ENCODE results near the gene SPRY1.

DNA sequence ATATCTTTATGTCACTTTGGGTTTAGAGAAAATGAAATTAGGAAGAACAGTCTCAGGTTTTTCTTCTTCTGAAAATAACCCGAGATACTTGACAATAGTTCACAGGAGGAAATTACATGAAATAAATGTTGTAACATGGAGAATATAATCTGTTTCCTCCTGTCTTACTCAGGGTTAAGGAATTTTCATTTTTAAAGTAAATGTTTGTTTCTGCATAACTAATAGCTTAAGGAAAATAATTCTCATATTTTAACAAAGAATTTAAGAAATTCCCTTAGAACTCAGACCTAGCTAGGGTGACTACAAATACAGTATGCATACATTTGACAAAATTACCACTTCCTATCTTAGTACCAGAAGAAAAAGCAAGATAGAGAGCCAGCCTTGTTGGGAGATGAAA, 17.2 kb upstream of the SPRY1 start:
- TF ChIP-seq POLR2A (IDR thresholded peaks at IDR 0.05) (no peak), POLR2AphosphoS5 (IDR thresholded peaks at IDR 0.05) (no peak)
- TF ChIP-seq, protein P1, sequence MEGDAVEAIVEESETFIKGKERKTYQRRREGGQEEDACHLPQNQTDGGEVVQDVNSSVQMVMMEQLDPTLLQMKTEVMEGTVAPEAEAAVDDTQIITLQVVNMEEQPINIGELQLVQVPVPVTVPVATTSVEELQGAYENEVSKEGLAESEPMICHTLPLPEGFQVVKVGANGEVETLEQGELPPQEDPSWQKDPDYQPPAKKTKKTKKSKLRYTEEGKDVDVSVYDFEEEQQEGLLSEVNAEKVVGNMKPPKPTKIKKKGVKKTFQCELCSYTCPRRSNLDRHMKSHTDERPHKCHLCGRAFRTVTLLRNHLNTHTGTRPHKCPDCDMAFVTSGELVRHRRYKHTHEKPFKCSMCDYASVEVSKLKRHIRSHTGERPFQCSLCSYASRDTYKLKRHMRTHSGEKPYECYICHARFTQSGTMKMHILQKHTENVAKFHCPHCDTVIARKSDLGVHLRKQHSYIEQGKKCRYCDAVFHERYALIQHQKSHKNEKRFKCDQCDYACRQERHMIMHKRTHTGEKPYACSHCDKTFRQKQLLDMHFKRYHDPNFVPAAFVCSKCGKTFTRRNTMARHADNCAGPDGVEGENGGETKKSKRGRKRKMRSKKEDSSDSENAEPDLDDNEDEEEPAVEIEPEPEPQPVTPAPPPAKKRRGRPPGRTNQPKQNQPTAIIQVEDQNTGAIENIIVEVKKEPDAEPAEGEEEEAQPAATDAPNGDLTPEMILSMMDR (IDR thresholded peaks at IDR 0.05), result no peak
